ENCODE results near the gene KLF3.

Gene KLF3

GRCh38 chr4:38675146-38676121 lies 11.4 kb downstream of the KLF3 start:
- peak; percentile 86 to 90 for DNase-seq

- no peak for DNase-seq
These were observed 13.0 kb downstream of the KLF3 start for GRCh38 chr4:38676986-38677385.

GRCh38 chr4:38677441-38677840 lies 13.4 kb downstream of the KLF3 start:
- DNase-seq = no peak

- DNase-seq = no peak
These were observed 14.1 kb downstream of the KLF3 start for GRCh38 chr4:38678078-38678477.

- no peak for DNase-seq
These were observed 15.9 kb downstream of the KLF3 start for GRCh38 chr4:38679921-38680320.

- no peak for DNase-seq
These were observed 17.4 kb downstream of the KLF3 start for GRCh38 chr4:38681281-38681991.

- DNase-seq = no peak
These were observed 18.3 kb downstream of the KLF3 start for GRCh38 chr4:38682336-38682735.

- DNase-seq = no peak
These were observed 19.3 kb downstream of the KLF3 start for GRCh38 chr4:38683276-38683675.

- DNase-seq = no peak
These were observed 20.3 kb downstream of the KLF3 start for GRCh38 chr4:38684271-38684670.

GRCh38 chr4:38684951-38685844 lies 21.2 kb downstream of the KLF3 start:
- DNase-seq = no peak

GRCh38 chr4:38686682-38687081 lies 22.7 kb downstream of the KLF3 start:
- no peak for DNase-seq

- peak in 1 of 2 experiments; percentile 30 for DNase-seq
These were observed 23.6 kb downstream of the KLF3 start for GRCh38 chr4:38687571-38688011.

GRCh38 chr4:38688676-38689355 lies 24.8 kb downstream of the KLF3 start:
- DNase-seq = no peak

GRCh38 chr4:38691251-38692008 lies 27.4 kb downstream of the KLF3 start:
- no peak for DNase-seq

GRCh38 chr4:38692421-38692820 lies 28.4 kb downstream of the KLF3 start:
- DNase-seq = no peak

GRCh38 chr4:38693569-38693968 lies 29.6 kb downstream of the KLF3 start:
- DNase-seq = no peak

- no peak for DNase-seq
These were observed 30.3 kb downstream of the KLF3 start for GRCh38 chr4:38694330-38694729.

GRCh38 chr4:38695809-38696208 lies 31.8 kb downstream of the KLF3 start:
- no peak for DNase-seq

GRCh38 chr4:38696697-38697096 lies 32.7 kb downstream of the KLF3 start:
- DNase-seq = no peak

GRCh38 chr4:38698176-38698575 lies 34.2 kb downstream of the KLF3 start:
- no peak for DNase-seq

GRCh38 chr4:38699112-38699511 lies 35.1 kb downstream of the KLF3 start:
- no peak for DNase-seq

Data from activated CD4-positive, alpha-beta T cell treated with anti-CD3 and anti-CD28 coated beads, Interleukin-2, amount 50 U/mL, for 48 hours (primary cell).